GM23248 (cell line): ENCODE data around the gene LRRC51. TPM values are rescaled to one million over a fixed set of nuclear protein-coding genes. Genes with fewer than 3 reads are reported as not detected.

Experiments
- DNase-seq: peaks from one replicate; pipeline ENCODE4 v3.0.0-alpha.2; 2015
- H2AFZ ChIP-seq: fragments of 200-600 bp; sonication (generic); 2 replicates; pipeline ENCODE4 v1.6.1; 2016; ENCODE audit warnings: antibody characterized with exemption
- H3F3A ChIP-seq: fragments of 200-600 bp; sonication (generic); 2 replicates; pipeline ENCODE4 v1.6.1; 2016; ENCODE audit warnings: mild to moderate bottlenecking, antibody characterized with exemption, mixed run types; ENCODE audit not compliant: insufficient read depth
- H3K27ac ChIP-seq: fragments of 200-600 bp; sonication (generic); 2 replicates; pipeline ENCODE4 v1.5.1; 2016; ENCODE audit warnings: mild to moderate bottlenecking
- H3K27me3 ChIP-seq: fragments of 200-600 bp; sonication (generic); replicated peaks from 2 replicates; pipeline ENCODE4 v1.6.1; 2016; ENCODE audit warnings: mild to moderate bottlenecking; ENCODE audit not compliant: insufficient read depth
- H3K36me3 ChIP-seq: fragments of 200-600 bp; sonication (generic); 2 replicates; pipeline ENCODE4 v1.6.1; 2016; ENCODE audit warnings: low read depth, mild to moderate bottlenecking
- H3K4me1 ChIP-seq: fragments of 200-600 bp; sonication (generic); 2 replicates; pipeline ENCODE4 v1.6.1; 2016; ENCODE audit warnings: mild to moderate bottlenecking; ENCODE audit not compliant: insufficient read depth
- H3K4me2 ChIP-seq: fragments of 200-600 bp; sonication (generic); one replicate; pipeline ENCODE4 v1.6.1; 2016; ENCODE audit warnings: mild to moderate bottlenecking; ENCODE audit not compliant: unreplicated experiment
- H3K4me3 ChIP-seq: fragments of 200-600 bp; sonication (generic); 2 replicates; pipeline ENCODE4 v1.5.1; 2016; ENCODE audit warnings: mild to moderate bottlenecking
- H3K79me2 ChIP-seq: fragments of 200-600 bp; sonication (generic); 2 replicates; pipeline ENCODE4 v1.6.1; 2016; ENCODE audit warnings: mild to moderate bottlenecking; ENCODE audit not compliant: insufficient read depth
- H3K9ac ChIP-seq: fragments of 200-600 bp; sonication (generic); 2 replicates; pipeline ENCODE4 v1.6.1; 2016; ENCODE audit warnings: mild to moderate bottlenecking
- H3K9me2 ChIP-seq: fragments of 200-600 bp; sonication (generic); 2 replicates; pipeline ENCODE4 v1.6.1; 2016; ENCODE audit warnings: mixed run types, mild to moderate bottlenecking, moderate library complexity; ENCODE audit not compliant: insufficient read depth
- H3K9me3 ChIP-seq: fragments of 200-600 bp; sonication (generic); one replicate; pipeline ENCODE4 v1.6.1; 2017; ENCODE audit warnings: low read depth
- H4K20me1 ChIP-seq: fragments of 200-600 bp; sonication (generic); 2 replicates; pipeline ENCODE4 v1.6.0; 2016; ENCODE audit not compliant: insufficient read depth
- EZH2 ChIP-seq: fragments of 200-600 bp; sonication (generic); IDR thresholded peaks from 2 replicates; pipeline ENCODE4 v1.6.1; 2018; ENCODE audit warnings: antibody characterized with exemption, mild to moderate bottlenecking; ENCODE audit not compliant: insufficient read depth, poor library complexity, severe bottlenecking
- EZH2phosphoT487 ChIP-seq: fragments of 200-600 bp; sonication (generic); IDR thresholded peaks from 2 replicates; pipeline ENCODE4 v1.6.1; 2018; ENCODE audit warnings: antibody characterized with exemption, moderate library complexity, mild to moderate bottlenecking, low read depth; ENCODE audit not compliant: insufficient read depth
- WGBS, 2 experiments: methylation state at CpG; one replicate each; pipeline ENCODE4 v1.1.6; 2015 to 2017; ENCODE audit warnings: low lambda C conversion rate in 2 of 2, low coverage in 1 of 2; ENCODE audit errors: missing lambda C conversion rate in 2 of 2; 5-methylcytosine and 5-hydroxymethylcytosine counted together
- in situ Hi-C: fragments of 300-500 bp; cut with MboI; formaldehyde crosslinking; loops from 2 replicates; pipeline ENCODE4 v1.15.0; 2020
- polyA plus RNA-seq: library from polyadenylated mRNA; unstranded; fragments of >200 nt; fragmentation: Nextera tagmentation; extraction: Ambion mirVana; gene quantifications from 2 replicates; pipeline ENCODE4 v1.2.1, GENCODE V29; 2016
- total RNA-seq: library from RNA; depleted of rRNA; stranded (reverse); fragments of >200 nt; shearing (Covaris generic); gene quantifications from 2 replicates; pipeline ENCODE4 v1.2.3, GENCODE V29; 2014

The LRRC51 gene
- total and polyA plus RNA-seq, 2 experiments from 2014 or later, result 7.5 to 7.8 TPM

DNA sequence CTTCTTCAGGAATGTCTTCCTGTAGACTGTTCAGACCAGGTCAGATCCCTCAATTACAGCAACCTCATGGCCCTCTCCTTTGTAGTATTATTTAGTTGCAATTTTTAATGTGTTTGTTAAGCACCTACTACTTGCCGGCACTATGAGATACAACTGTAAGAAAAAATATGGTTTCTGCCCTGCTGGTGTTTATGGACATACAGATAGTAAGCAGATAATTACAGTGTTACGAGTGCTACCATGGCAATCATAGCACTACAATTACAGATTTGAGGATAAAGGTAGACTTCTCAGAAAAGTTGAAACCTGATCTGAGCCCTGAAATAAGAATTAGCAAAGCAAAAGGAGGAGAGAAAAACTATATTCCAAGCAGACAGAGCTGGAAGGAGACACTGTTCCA, 2.8 kb downstream of the LRRC51 start:
- WGBS, 2 experiments, result 80 to 84% methylated on average over 2 of the region's 2 CpGs
- H3K4me3 ChIP-seq, result no peak overlapping the region
- H3K27me3 ChIP-seq, result no peaks in the 10 kb centered on the region
- H3K9ac ChIP-seq, result no peak overlapping the region
- H2AFZ ChIP-seq, result no peak overlapping the region
- peaks cover 6% of the 10 kb centered on the region for H3K4me1 ChIP-seq
- no peak for DNase-seq
- H3K4me2 ChIP-seq, result no peak overlapping the region
- in situ Hi-C loops, result no loop called here
- no peak for TF ChIP-seq EZH2
- H3K79me2 ChIP-seq, result peaks cover 18% of the 10 kb centered on the region
- H3F3A ChIP-seq, result peaks cover 39% of the 10 kb centered on the region
- no peaks in the 10 kb centered on the region for H3K9me3 ChIP-seq
- no peaks in the 10 kb centered on the region for H4K20me1 ChIP-seq
- H3K36me3 ChIP-seq, result no peaks in the 10 kb centered on the region
- no peaks in the 10 kb centered on the region for H3K9me2 ChIP-seq
- no peak overlapping the region for H3K27ac ChIP-seq

DNA sequence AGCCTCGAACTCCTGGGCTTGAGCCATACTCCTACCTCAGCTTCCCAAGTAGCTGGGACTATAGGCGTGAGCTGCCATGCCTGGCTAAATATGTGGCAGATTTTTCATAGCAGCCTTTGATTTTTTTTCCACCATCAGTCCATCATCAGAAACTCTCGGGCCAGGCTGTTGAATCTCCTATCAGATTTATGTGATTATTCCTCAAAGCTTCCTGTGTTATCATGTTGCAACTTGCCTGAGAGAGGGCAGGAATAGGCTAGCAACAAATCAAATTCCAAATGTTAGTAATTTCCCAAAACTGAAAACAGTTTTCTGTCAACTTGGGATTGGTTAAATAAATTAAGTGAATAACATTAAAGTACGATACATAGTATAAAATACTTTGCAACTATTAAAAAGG, 3.4 kb downstream of the LRRC51 start:
- Histone ChIP-seq H3K4me3 (no peak overlapping the region), H3K36me3 (no peaks in the 10 kb centered on the region), H3F3A (peaks cover 35% of the 10 kb centered on the region; the same call in 1 of the 2 replicates), H3K9ac (no peak overlapping the region), H3K9me3 (no peaks in the 10 kb centered on the region), H4K20me1 (no peaks in the 10 kb centered on the region), H2AFZ (no peak overlapping the region), H3K27ac (no peak overlapping the region), H3K27me3 (no peaks in the 10 kb centered on the region), H3K79me2 (peaks cover 11% of the 10 kb centered on the region), H3K9me2 (no peaks in the 10 kb centered on the region), H3K4me1 (no peaks in the 10 kb centered on the region), H3K4me2 (no peak overlapping the region)
- 74 to 90% methylated on average over 4 of the region's 4 CpGs for WGBS, 2 experiments
- in situ Hi-C loops, result no loop called here
- no peak for TF ChIP-seq EZH2phosphoT487
- TF ChIP-seq EZH2, result no peak
- no peak for DNase-seq

DNA sequence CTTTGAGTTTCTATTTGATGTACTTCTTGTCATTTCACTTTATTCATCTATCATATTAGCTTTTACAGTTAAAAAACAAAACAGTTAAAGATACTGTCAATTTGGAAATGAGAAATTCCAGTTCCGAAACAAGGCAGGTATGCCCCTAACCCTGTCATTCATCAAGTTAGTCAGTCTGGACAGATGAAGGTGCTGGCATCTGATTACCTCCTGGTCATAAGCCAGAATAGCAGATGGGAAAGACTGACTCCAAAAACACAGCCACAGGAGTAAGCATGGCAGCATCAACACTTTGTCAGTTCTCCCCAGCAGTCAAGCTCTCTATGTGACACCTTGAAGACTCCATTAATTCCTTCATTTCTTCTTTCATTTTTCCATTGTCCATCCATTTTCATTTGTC, 4.3 kb downstream of the LRRC51 start:
- H3K27me3 ChIP-seq, result no peaks in the 10 kb centered on the region
- no peak overlapping the region for H3K4me3 ChIP-seq
- no peaks in the 10 kb centered on the region for H3K4me1 ChIP-seq
- H3K36me3 ChIP-seq, result 0 out of 2 replicates have a peak, but pooled peaks cover 2% of the 10 kb centered on the region
- in situ Hi-C loops, result no loop called here
- no peak overlapping the region for H3K4me2 ChIP-seq
- H3F3A ChIP-seq, result peaks cover 37% of the 10 kb centered on the region; the same call in 1 of the 2 replicates
- no peaks in the 10 kb centered on the region for H3K9me3 ChIP-seq
- TF ChIP-seq EZH2phosphoT487 (no peak), EZH2 (no peak)
- 95 to 100% methylated on average over 1 of the region's 1 CpG for WGBS, 2 experiments
- no peak overlapping the region for H2AFZ ChIP-seq
- H3K27ac ChIP-seq, result no peak overlapping the region
- no peak for DNase-seq
- H4K20me1 ChIP-seq, result no peaks in the 10 kb centered on the region
- H3K79me2 ChIP-seq, result peaks cover 6% of the 10 kb centered on the region
- no peak overlapping the region for H3K9ac ChIP-seq
- H3K9me2 ChIP-seq, result no peaks in the 10 kb centered on the region

- Histone ChIP-seq H3K9me3 (no peaks in the 10 kb centered on the region), H3K27ac (no peak overlapping the region), H3K9ac (no peak overlapping the region), H2AFZ (no peak overlapping the region), H4K20me1 (no peaks in the 10 kb centered on the region), H3F3A (peaks cover 40% of the 10 kb centered on the region; the same call in 1 of the 2 replicates), H3K4me3 (no peak overlapping the region), H3K36me3 (0 out of 2 replicates have a peak, but pooled peaks cover 4% of the 10 kb centered on the region), H3K79me2 (0 out of 2 replicates have a peak, but pooled peaks cover 5% of the 10 kb centered on the region), H3K9me2 (no peaks in the 10 kb centered on the region), H3K4me2 (no peak overlapping the region), H3K27me3 (no peaks in the 10 kb centered on the region), H3K4me1 (no peaks in the 10 kb centered on the region)
- in situ Hi-C loops, result no loop called here
- TF ChIP-seq EZH2phosphoT487 (no peak), EZH2 (no peak)
- DNase-seq, result no peak
- WGBS, 2 experiments, result 96 to 98% methylated on average over 3 of the region's 3 CpGs
These were observed 5.1 kb downstream of the LRRC51 start for GRCh38 chr11:72085621-72086351.
